DND-41 (cell line): ENCODE data around the gene BCL2L2.

Experiments
- ATAC-seq: fragments of 200-7000 bp; cut with Tn5 transposase; 3 replicates; pipeline ENCODE4 v1.9.1; 2021; ENCODE audit warnings: low read depth; ENCODE audit not compliant: insufficient read depth
- DNase-seq: peaks from one replicate; pipeline ENCODE4 v3.0.0-alpha.2; 2020
- H2AFZ ChIP-seq: 2 replicates; pipeline ENCODE4 v1.6.0; 2012; ENCODE audit warnings: low read depth, low read length
- H3K27ac ChIP-seq: 2 replicates; pipeline ENCODE4 v1.5.1; 2012; ENCODE audit warnings: low read length, inconsistent platforms
- H3K27me3 ChIP-seq: fragments of 200-600 bp; sonication (generic); 2 replicates; pipeline ENCODE4 v1.6.0; 2012; ENCODE audit warnings: low read length, mild to moderate bottlenecking, inconsistent platforms; ENCODE audit not compliant: insufficient read depth, poor library complexity
- H3K36me3 ChIP-seq: 2 replicates; pipeline ENCODE4 v1.5.1; 2012; ENCODE audit warnings: low read length, inconsistent platforms; ENCODE audit not compliant: insufficient read depth
- H3K4me1 ChIP-seq: 2 replicates; pipeline ENCODE4 v1.5.1; 2012; ENCODE audit warnings: mild to moderate bottlenecking, low read length; ENCODE audit not compliant: insufficient read depth
- H3K4me2 ChIP-seq: 2 replicates; pipeline ENCODE4 v1.6.0; 2012; ENCODE audit warnings: mild to moderate bottlenecking, moderate library complexity, low read length, inconsistent platforms; ENCODE audit not compliant: insufficient read depth
- H3K4me3 ChIP-seq, 2 experiments: fragments of 200-600 bp in 1 of 2; shearing (Covaris generic) in 1 of 2; 2 replicates each; pipeline ENCODE4 v1.5.1; 2012 to 2016; ENCODE audit warnings: inconsistent platforms in 2 of 2, low read length in 2 of 2, mild to moderate bottlenecking in 2 of 2, low read depth in 1 of 2, moderate library complexity in 1 of 2
- H3K79me2 ChIP-seq: 2 replicates; pipeline ENCODE4 v1.6.0; 2012; ENCODE audit warnings: low read length, inconsistent platforms; ENCODE audit not compliant: insufficient read depth
- H3K9ac ChIP-seq: 2 replicates; pipeline ENCODE4 v1.6.0; 2012; ENCODE audit warnings: low read depth, mild to moderate bottlenecking, inconsistent platforms, low read length, moderate library complexity
- H3K9me3 ChIP-seq: 2 replicates; pipeline ENCODE4 v1.5.1; 2012; ENCODE audit warnings: low read length, moderate library complexity, mild to moderate bottlenecking, inconsistent platforms; ENCODE audit not compliant: insufficient read depth, severe bottlenecking
- H4K20me1 ChIP-seq: 2 replicates; pipeline ENCODE4 v1.6.0; 2012; ENCODE audit warnings: low read length; ENCODE audit not compliant: insufficient read depth
- CTCF ChIP-seq: IDR thresholded peaks from 2 replicates; pipeline ENCODE4 v1.5.1; 2012; ENCODE audit warnings: borderline replicate concordance, low read length, moderate library complexity, mild to moderate bottlenecking; ENCODE audit not compliant: poor library complexity, severe bottlenecking; ENCODE audit errors: extremely low read depth
- EZH2 ChIP-seq: IDR thresholded peaks from 3 replicates; pipeline ENCODE4 v1.6.1; 2012; ENCODE audit warnings: borderline replicate concordance, low read depth, mild to moderate bottlenecking, moderate library complexity, low read length, inconsistent platforms; ENCODE audit not compliant: severe bottlenecking

BCL2L2 gene

GRCh38 chr14:23359167-23359626, 52.6 kb downstream of the BCL2L2 start:
- H4K20me1 ChIP-seq = 0 out of 2 replicates have a peak, but pooled peaks cover 3% of the 10 kb centered on the region
- H3K9ac ChIP-seq = no peak overlapping the region
- no peaks in the 10 kb centered on the region for H3K79me2 ChIP-seq
- H2AFZ ChIP-seq = no peak overlapping the region
- no peaks in the 10 kb centered on the region for H3K9me3 ChIP-seq
- H3K4me3 ChIP-seq = no peak overlapping the region
- H3K27ac ChIP-seq = no peak overlapping the region
- H3K4me2 ChIP-seq = no peak overlapping the region
- ATAC-seq (no peak), DNase-seq (no peak)
- H3K27me3 ChIP-seq = peaks cover 29% of the 10 kb centered on the region
- H3K36me3 ChIP-seq = no peaks in the 10 kb centered on the region
- no peak for TF ChIP-seq EZH2
- no peak for TF ChIP-seq CTCF
- no peaks in the 10 kb centered on the region for H3K4me1 ChIP-seq

- no peak for DNase-seq
- TF ChIP-seq CTCF (no peak), EZH2 (no peak)
Observed at GRCh38 chr14:23359722-23360447, 53.3 kb downstream of the BCL2L2 start.

GRCh38 chr14:23360496-23360895, 53.9 kb downstream of the BCL2L2 start:
- TF ChIP-seq EZH2 = no peak
- peak; percentile 3 for TF ChIP-seq CTCF
- Histone ChIP-seq H3K9me3 (no peaks in the 10 kb centered on the region), H3K27me3 (peaks cover 24% of the 10 kb centered on the region), H3K9ac (no peak overlapping the region), H3K4me3 (no peak overlapping the region), H3K4me2 (no peak overlapping the region), H3K27ac (no peak overlapping the region), H4K20me1 (0 out of 2 replicates have a peak, but pooled peaks cover 3% of the 10 kb centered on the region), H3K4me1 (no peaks in the 10 kb centered on the region), H3K36me3 (no peaks in the 10 kb centered on the region), H2AFZ (no peak overlapping the region), H3K79me2 (no peaks in the 10 kb centered on the region)
- DNase-seq (no peak), ATAC-seq (no peak)

More at GRCh38 chr14:23359722-23360447, 53.3 kb downstream of the BCL2L2 start:
- no peak overlapping the region for H2AFZ ChIP-seq
- no peak for ATAC-seq
- H3K9me3 ChIP-seq = no peaks in the 10 kb centered on the region
- H3K4me2 ChIP-seq = no peak overlapping the region
- no peak overlapping the region for H3K4me3 ChIP-seq
- H3K36me3 ChIP-seq = no peaks in the 10 kb centered on the region
- no peak overlapping the region for H3K9ac ChIP-seq
- H3K4me1 ChIP-seq = no peaks in the 10 kb centered on the region
- H4K20me1 ChIP-seq = 0 out of 2 replicates have a peak, but pooled peaks cover 3% of the 10 kb centered on the region
- no peaks in the 10 kb centered on the region for H3K79me2 ChIP-seq
- peaks cover 24% of the 10 kb centered on the region for H3K27me3 ChIP-seq
- no peak overlapping the region for H3K27ac ChIP-seq
